ENCODE results near the gene CHKA. TPM values are rescaled to one million over a fixed set of nuclear protein-coding genes. Genes with fewer than 3 reads are reported as not detected.

The CHKA gene
- total RNA-seq, 1 experiment from 2014 or later: 63.0 TPM

- peaks cover 7% of the 10 kb centered on the region for H3K79me2 ChIP-seq (ENCODE audit: insufficient read depth, low read length)
- H3K9ac ChIP-seq (ENCODE audit: extremely low read depth, insufficient read length, low read length): no peak overlapping the region
- H3K79me1 ChIP-seq (ENCODE audit: insufficient read depth, low read depth, low read length, poor library complexity, severe bottlenecking): peaks cover 7% of the 10 kb centered on the region
- H3K27ac Mint-ChIP-seq: peak overlapping the region in 2 of 3 experiments; percentile 36 to 91; a peak in 1 of 7 replicates
- H2BK12ac ChIP-seq (ENCODE audit: insufficient read length, low read depth, low read length): no peak overlapping the region
- no peak overlapping the region for H3T11ph ChIP-seq (ENCODE audit: low read length)
- no peaks in the 10 kb centered on the region for H3K4me1 ChIP-seq (ENCODE audit: insufficient read depth, low read length)
- no peak overlapping the region for H2AK5ac ChIP-seq (ENCODE audit: insufficient read length, low read length)
- TF ChIP-seq CTCF (conservative IDR thresholded peaks at IDR 0.05): no peak
- H3K4me1 Mint-ChIP-seq: no peaks in the 10 kb centered on the region
- H3K27me3 ChIP-seq (ENCODE audit: insufficient read depth, low read length): no peaks in the 10 kb centered on the region
- WGBS (ENCODE audit: extremely low coverage, insufficient read length, low lambda C conversion rate): no CpG with 5 or more reads among the region's 9 CpGs
- H3K9me3 Mint-ChIP-seq: no peaks in the 10 kb centered on the region
- H3K56ac ChIP-seq (ENCODE audit: insufficient read length, low read depth, low read length): no peak overlapping the region
- no peak overlapping the region for H3K23ac ChIP-seq (ENCODE audit: insufficient read length, low read depth, low read length)
- H4K91ac ChIP-seq (ENCODE audit: insufficient read length, low read depth, low read length): no peak overlapping the region
- no peaks in the 10 kb centered on the region for H3K9me3 ChIP-seq (ENCODE audit: control insufficient read depth, low read depth, low read length)
- H2BK15ac ChIP-seq (ENCODE audit: low read depth, low read length): no peak overlapping the region
- no peak overlapping the region for H3K18ac ChIP-seq (ENCODE audit: insufficient read length, low read depth, low read length)
- no peak overlapping the region for H2AFZ ChIP-seq (ENCODE audit: low read length)
- no peak overlapping the region for H3K14ac ChIP-seq (ENCODE audit: insufficient read depth, low read length)
- H3K4me3 Mint-ChIP-seq: no peak overlapping the region
- H3K4me2 ChIP-seq (ENCODE audit: insufficient read depth, insufficient read length, low read length): no peak overlapping the region
- no peaks in the 10 kb centered on the region for H3K23me2 ChIP-seq (ENCODE audit: insufficient read length, low read depth, low read length, poor library complexity, severe bottlenecking)
- no peak for DNase-seq
- no peaks in the 10 kb centered on the region for H3K27me3 Mint-ChIP-seq (ENCODE audit: low read depth)
- H2BK5ac ChIP-seq (ENCODE audit: insufficient read length, low read length): no peak overlapping the region
- no peak overlapping the region for H2BK20ac ChIP-seq (ENCODE audit: low read depth, low read length, poor library complexity, severe bottlenecking)
- no peaks in the 10 kb centered on the region for H4K20me1 ChIP-seq (ENCODE audit: control insufficient read depth, insufficient read depth, insufficient read length)
- no peak overlapping the region for H2BK120ac ChIP-seq (ENCODE audit: low read depth, low read length, poor library complexity, severe bottlenecking)
- H4K5ac ChIP-seq (ENCODE audit: insufficient read length, low read depth, low read length): no peak overlapping the region
- peaks cover 17 to 40% (median 36%) of the 10 kb centered on the region in 3 experiments for H3K36me3 Mint-ChIP-seq (ENCODE audit: insufficient read depth in 1 of 3, low read depth in 3 of 3)
- H3K27ac ChIP-seq (ENCODE audit: insufficient read length, low read depth, low read length): no peak overlapping the region
- H3K4ac ChIP-seq (ENCODE audit: low read depth, low read length): no peak overlapping the region
- H4K8ac ChIP-seq (replicated peaks; ENCODE audit: insufficient read length, low read depth, low read length): no peak overlapping the region
These were observed 39.5 kb downstream of the CHKA start for GRCh38 chr11:68081691-68082090.

All from H9 (cell line).